Endothelial cell of umbilical vein (primary cell): ENCODE results near the gene NELFCD. TPM values are rescaled to one million over a fixed set of nuclear protein-coding genes. Genes with fewer than 3 reads are reported as not detected.

Source experiments
- BruUV-seq: library from RNA; stranded (reverse); fragments of 400-500 nt; replicated peaks from 2 replicates; lab custom pipeline; 2021; lab: Mats Ljungman, UMichigan
- CTCF ChIA-PET: fragments of 300-600, 350-600 bp; sonication (Branson Sonifier 250); formaldehyde crosslinking; loops from one replicate; lab custom pipeline; 2021; ENCODE audit warnings: antibody characterized with exemption, inconsistent platforms; lab: Charles Lee
- POLR2A ChIA-PET: fragments of 300-600, 350-600 bp; sonication (Branson Sonifier 250); formaldehyde crosslinking; loops from one replicate; lab custom pipeline; 2021; ENCODE audit warnings: antibody characterized with exemption, inconsistent platforms; lab: Charles Lee
- DNase-seq: peaks from one replicate; pipeline ENCODE4 v3.0.0-alpha.2; 2011; ENCODE audit warnings: low read depth, low spot score
- FAIRE-seq: peaks from 2 replicates; lab custom pipeline; 2011; peaks lifted over from hg19 to GRCh38; lab: Jason Lieb, UNC
- H2AFZ ChIP-seq: 2 replicates; pipeline ENCODE4 v1.6.0; 2012; ENCODE audit warnings: low read depth, low read length, control low read depth, inconsistent platforms
- H3K27ac ChIP-seq: 2 replicates; pipeline ENCODE4 v1.5.1; 2011; ENCODE audit warnings: low read depth, mild to moderate bottlenecking, control low read depth, low read length, moderate library complexity; ENCODE audit not compliant: insufficient read depth
- H3K27me3 ChIP-seq, 2 experiments: 2 replicates each; pipeline versions ENCODE4 v1.6.0 to v1.6.1; 2011; ENCODE audit warnings: low read length in 2 of 2, mixed read lengths in 1 of 2; ENCODE audit not compliant: control insufficient read depth in 2 of 2, insufficient read depth in 2 of 2
- H3K36me3 ChIP-seq, 2 experiments: 2 replicates in 1 of 2; 3 replicates in 1 of 2; pipeline ENCODE4 v1.5.1; 2011; ENCODE audit warnings: low read length in 2 of 2, mild to moderate bottlenecking in 1 of 2, moderate library complexity in 1 of 2; ENCODE audit not compliant: control insufficient read depth in 2 of 2, insufficient read depth in 2 of 2; ENCODE audit errors: extremely low read depth in 1 of 2
- H3K4me1 ChIP-seq: 3 replicates; pipeline ENCODE4 v1.5.1; 2011; ENCODE audit warnings: mild to moderate bottlenecking, low read length; ENCODE audit not compliant: control insufficient read depth, insufficient read depth; ENCODE audit errors: extremely low read depth
- H3K4me2 ChIP-seq: 2 replicates; pipeline ENCODE4 v1.6.1; 2011; ENCODE audit warnings: low read length, control low read depth, mixed read lengths; ENCODE audit not compliant: insufficient read depth
- H3K4me3 ChIP-seq, 3 experiments: fragments of 200-600 bp in 1 of 3; sonication (generic), shearing (Covaris generic) in 1 of 3; replicated peaks in 1 of 3; 2 replicates each; pipeline ENCODE4 v1.5.1; 2011 to 2016; ENCODE audit warnings: control low read depth in 3 of 3, low read length in 3 of 3, mild to moderate bottlenecking in 2 of 3, inconsistent platforms in 1 of 3, low read depth in 1 of 3, moderate library complexity in 1 of 3; ENCODE audit not compliant: insufficient read depth in 1 of 3
- H3K79me2 ChIP-seq: 2 replicates; pipeline ENCODE4 v1.6.0; 2012; ENCODE audit warnings: low read length, inconsistent platforms; ENCODE audit not compliant: control insufficient read depth, insufficient read depth
- H3K9ac ChIP-seq: replicated peaks from 2 replicates; pipeline ENCODE3; 2011; ENCODE audit warnings: low read length, control low read depth; ENCODE audit not compliant: insufficient read depth; ENCODE audit errors: extremely low read depth
- H3K9me1 ChIP-seq: replicated peaks from 3 replicates; pipeline ENCODE4 v1.6.0; 2011; ENCODE audit warnings: mild to moderate bottlenecking, low read length; ENCODE audit not compliant: control insufficient read depth, insufficient read depth; ENCODE audit errors: extremely low read depth
- H3K9me3 ChIP-seq: replicated peaks from 2 replicates; pipeline ENCODE4 v1.5.1; 2012; ENCODE audit warnings: low read length, inconsistent platforms; ENCODE audit not compliant: control insufficient read depth, insufficient read depth
- H4K20me1 ChIP-seq: replicated peaks from 2 replicates; pipeline ENCODE3; 2011; ENCODE audit warnings: mild to moderate bottlenecking, low read length; ENCODE audit not compliant: control insufficient read depth, insufficient read depth; ENCODE audit errors: extremely low read depth
- CTCF ChIP-seq, 2 donors: IDR thresholded peaks; 1 replicate in 1 of 2; 2 replicates in 1 of 2; pipeline ENCODE4 v1.5.1; 2011; ENCODE audit warnings: low read length in 2 of 2, mild to moderate bottlenecking in 2 of 2, moderate library complexity in 2 of 2, control low read depth in 1 of 2, inconsistent platforms in 1 of 2, low read depth in 1 of 2; ENCODE audit not compliant: insufficient read depth in 1 of 2; ENCODE audit errors: extremely low read depth in 1 of 2
- EZH2 ChIP-seq: IDR thresholded peaks from 2 replicates; pipeline ENCODE4 v1.6.1; 2012; ENCODE audit warnings: borderline replicate concordance, low read depth, mild to moderate bottlenecking, moderate library complexity, low read length, inconsistent platforms; ENCODE audit not compliant: severe bottlenecking
- FOS ChIP-seq: IDR thresholded peaks from 2 replicates; pipeline ENCODE4 v1.6.1; 2011; ENCODE audit warnings: mild to moderate bottlenecking, low read length, moderate library complexity, borderline replicate concordance; ENCODE audit not compliant: insufficient read depth
- GATA2 ChIP-seq: IDR thresholded peaks from 2 replicates; pipeline ENCODE4 v1.7.0; 2011; ENCODE audit warnings: low read depth, mild to moderate bottlenecking, moderate library complexity, mixed read lengths, low read length; ENCODE audit not compliant: insufficient read length, insufficient read depth
- JUN ChIP-seq: IDR thresholded peaks from 2 replicates; pipeline ENCODE4 v1.6.1; 2011; ENCODE audit warnings: borderline replicate concordance, low read depth; ENCODE audit not compliant: insufficient read length, insufficient read depth
- MYC ChIP-seq: IDR thresholded peaks from one replicate; pipeline ENCODE4 v1.6.1; 2011; ENCODE audit warnings: mild to moderate bottlenecking, low read depth, low read length
- POLR2A ChIP-seq: IDR thresholded peaks from 2 replicates; pipeline ENCODE4 v1.6.1; 2012; ENCODE audit warnings: low read depth, mild to moderate bottlenecking, control low read depth, low read length
- dilution Hi-C: fragments of 300-500 bp; cut with MboI; formaldehyde crosslinking; loops from one replicate; pipeline ENCODE4 v1.15.0; 2019; ENCODE audit warnings: low sequenced_read_pairs; ENCODE audit not compliant: extremely low pct_ligation_motif_present
- intact Hi-C: fragments of 100-400 bp; cut with micrococcal nuclease; formaldehyde crosslinking; loops from one replicate; pipeline ENCODE4 v1.10.0; 2022
- polyA plus RNA-seq, 4 experiments: library from polyadenylated mRNA; depleted of rRNA in 3 of 4; stranded (reverse) in 3 of 4; unstranded in 1 of 4; fragments of >200 nt; gene quantifications; 2 replicates each; pipeline versions ENCODE4 v1.2.1 to v1.2.3, GENCODE V29; 2011 to 2012; ENCODE audit warnings: missing spikeins in 1 of 4
- total RNA-seq: library from RNA; stranded (reverse); gene quantifications from 2 replicates; pipeline ENCODE4 v1.2.3, GENCODE V29; 2021

The NELFCD gene
- total and polyA plus RNA-seq, 2 donors (not counting 3 experiments of a cell fraction or from before 2014, with no cell fraction given), result 90.1 to 92.5 TPM

DNA sequence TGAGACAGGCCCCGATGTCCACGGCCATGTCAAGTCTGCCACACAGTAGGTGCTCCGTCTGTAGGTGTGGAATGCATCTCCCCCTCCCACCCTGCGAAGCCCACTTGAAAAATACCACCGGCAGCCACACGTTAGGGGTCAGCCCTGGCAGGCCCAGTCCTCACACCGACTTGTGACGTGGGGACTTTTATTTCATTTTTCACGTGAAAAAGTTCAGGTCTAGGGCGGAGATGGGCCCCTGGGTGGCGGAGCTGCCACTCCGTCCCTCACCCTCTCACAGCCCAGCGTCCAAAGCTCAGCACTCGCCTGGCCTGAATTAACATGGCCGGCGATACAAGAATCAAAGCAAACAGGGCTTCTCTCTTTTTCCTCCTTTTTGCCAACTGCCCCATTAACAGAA lies 34.4 kb downstream of the NELFCD start:
- no peak overlapping the region for H2AFZ ChIP-seq
- intact Hi-C loops, result loop anchor here (10.0 kb wide), 2 partner anchors 361 to 929 kb away; partner anchors contain the start of genes FAM217B, PPP1R3D and STX16
- ChIA-PET POLR2A (no interaction called here), CTCF (interaction anchor here (3.4 kb wide), 1 partner anchor 13 kb away, joined by 14 read pairs; no protein-coding TSS in a partner anchor)
- dilution Hi-C loops, result no loop called here
- no peak overlapping the region for H3K4me2 ChIP-seq
- H3K4me1 ChIP-seq, result peaks cover 21% of the 10 kb centered on the region
- no peaks in the 10 kb centered on the region for H3K79me2 ChIP-seq
- H3K27ac ChIP-seq, result no peak overlapping the region
- no peaks in the 10 kb centered on the region for H4K20me1 ChIP-seq
- no peaks in the 10 kb centered on the region for H3K9me3 ChIP-seq
- DNase-seq, result no peak
- TF ChIP-seq FOS, result no peak
- TF ChIP-seq GATA2, result no peak
- no peak for TF ChIP-seq JUN
- no peak for TF ChIP-seq EZH2
- TF ChIP-seq MYC, result no peak
- no peak for TF ChIP-seq CTCF (IDR thresholded peaks at IDR 0.05; ENCODE audit: extremely low read depth in 1 of 2, insufficient read depth in 1 of 2, low read depth in 1 of 2, low read length in 2 of 2)
- no peak for TF ChIP-seq POLR2A
- no peaks in the 10 kb centered on the region for H3K36me3 ChIP-seq
- no peak overlapping the region for H3K4me3 ChIP-seq
- no peaks in the 10 kb centered on the region for H3K9me1 ChIP-seq
- no peaks in the 10 kb centered on the region for H3K27me3 ChIP-seq
- no peak for FAIRE-seq
- BruUV-seq, result no TSS peak
- H3K9ac ChIP-seq, result no peak overlapping the region
